ENCODE data around the gene NEK9. TPM values are rescaled to one million over a fixed set of nuclear protein-coding genes. Genes with fewer than 3 reads are reported as not detected.
A peak's percentile ranks its signal among the peaks of the same experiment; 100 is the strongest.

The NEK9 gene
- total and polyA plus RNA-seq, 4 donors: 23.1 to 76.3 (median 53.3) TPM

DNA sequence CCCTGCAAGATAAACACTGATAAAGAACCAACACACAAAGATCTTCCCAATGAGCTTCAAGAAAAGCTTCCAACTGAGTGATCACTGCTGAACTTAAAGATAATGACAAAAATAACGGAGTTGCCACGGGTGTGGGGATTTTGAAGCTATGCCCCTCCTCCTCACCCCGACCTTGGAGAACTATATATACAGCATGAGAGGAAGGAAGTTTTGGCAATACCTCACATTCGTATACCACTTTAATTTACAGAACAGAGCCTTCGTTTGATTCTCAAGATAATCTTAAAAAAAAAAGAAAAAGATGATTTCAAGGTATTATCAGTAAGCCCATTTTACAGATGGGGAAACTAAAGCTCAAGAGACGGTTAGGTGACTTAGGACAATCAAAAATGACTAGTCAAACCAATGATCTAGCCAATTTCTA is 715 bp downstream of the NEK9 start:
- ATAC-seq (ENCODE audit: insufficient read depth, low FRiP score) (no peak), DNase-seq (peak in 1 of 3 donors; percentile 24)
- Histone ChIP-seq H3K4me1 (ENCODE audit: control insufficient read depth in 5 of 5, insufficient read depth in 5 of 5, low read length in 5 of 5) (peaks cover 4 to 21% (median 6%) of the 10 kb centered on the region in 5 donors), H3K4me3 (peak overlapping the region; percentile 73), H3K27ac (ENCODE audit: low read depth in 1 of 2, low read length in 1 of 2) (peak overlapping the region; percentile 90 to 93), H3K27me3 (ENCODE audit: control insufficient read depth in 3 of 3, insufficient read depth in 3 of 3, low read length in 2 of 3) (no peaks in the 10 kb centered on the region), H3K9me3 (ENCODE audit: control insufficient read depth in 4 of 4, insufficient read depth in 3 of 4, low read length in 3 of 4) (no peaks in the 10 kb centered on the region), H3K36me3 (ENCODE audit: control insufficient read depth in 4 of 4, insufficient read depth in 4 of 4, low read length in 4 of 4) (peaks cover 0 to 4% (median under 1%) of the 10 kb centered on the region in 4 donors), H3K9ac (ENCODE audit: insufficient read depth in 1 of 2, low read length in 2 of 2) (peak overlapping the region; percentile 72 to 87)
- WGBS, 2 donors: 0 to 2% methylated on average over 6 of the region's 6 CpGs
- TF ChIP-seq CTCF (IDR thresholded peaks at IDR 0.05; ENCODE audit: control extremely low read depth, extremely low read depth): no peak

DNA sequence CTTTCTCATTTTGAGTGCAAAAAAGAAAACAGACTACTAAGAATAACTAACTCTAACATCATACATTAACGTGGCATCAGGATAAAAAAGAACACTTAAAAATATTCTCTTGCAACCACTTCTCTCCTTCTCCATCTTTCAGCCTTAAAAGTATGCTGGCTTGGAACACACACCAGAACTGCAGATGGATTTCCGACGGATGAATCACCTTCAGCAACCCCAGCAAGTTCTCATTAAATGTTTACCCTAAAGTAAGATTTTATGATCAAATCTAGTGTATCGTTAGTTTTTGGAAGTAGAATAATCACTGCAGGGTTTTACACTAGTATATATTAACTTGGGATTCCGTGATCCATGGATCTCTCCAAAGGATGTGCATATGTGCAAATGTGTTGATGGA is 1.2 kb downstream of the NEK9 start:
- H3K9ac ChIP-seq (ENCODE audit: insufficient read depth in 1 of 2, low read length in 2 of 2): peak overlapping the region in 1 of 2 donors; percentile 87
- whole genome bisulfite sequencing, 2 donors: 56 to 58% methylated on average over 5 of the region's 5 CpGs
- H3K36me3 ChIP-seq (ENCODE audit: control insufficient read depth in 4 of 4, insufficient read depth in 4 of 4, low read length in 4 of 4): peaks cover 0 to 5% (median 2%) of the 10 kb centered on the region in 4 donors
- ATAC-seq (ENCODE audit: insufficient read depth, low FRiP score) (no peak), DNase-seq (no peak)
- no peaks in the 10 kb centered on the region for H3K9me3 ChIP-seq (ENCODE audit: control insufficient read depth in 4 of 4, insufficient read depth in 3 of 4, low read length in 3 of 4)
- no peak for TF ChIP-seq CTCF (IDR thresholded peaks at IDR 0.05; ENCODE audit: control extremely low read depth, extremely low read depth)
- H3K27ac ChIP-seq (ENCODE audit: low read depth in 1 of 2, low read length in 1 of 2): peak overlapping the region in 1 of 2 donors; percentile 90
- H3K4me1 ChIP-seq (ENCODE audit: control insufficient read depth in 5 of 5, insufficient read depth in 5 of 5, low read length in 5 of 5): peaks cover 4 to 21% (median 6%) of the 10 kb centered on the region in 5 donors
- no peaks in the 10 kb centered on the region for H3K27me3 ChIP-seq (ENCODE audit: control insufficient read depth in 3 of 3, insufficient read depth in 3 of 3, low read length in 2 of 3)
- H3K4me3 ChIP-seq: no peak overlapping the region

- Histone ChIP-seq H3K9me3 (ENCODE audit: control insufficient read depth in 4 of 4, insufficient read depth in 3 of 4, low read length in 3 of 4) (no peaks in the 10 kb centered on the region), H3K9ac (ENCODE audit: insufficient read depth in 1 of 2, low read length in 2 of 2) (no peak overlapping the region), H3K27ac (ENCODE audit: low read depth in 1 of 2, low read length in 1 of 2) (peak overlapping the region in 1 of 2 donors; percentile 17), H3K27me3 (ENCODE audit: control insufficient read depth in 3 of 3, insufficient read depth in 3 of 3, low read length in 2 of 3) (no peaks in the 10 kb centered on the region), H3K36me3 (ENCODE audit: control insufficient read depth in 4 of 4, insufficient read depth in 4 of 4, low read length in 4 of 4) (peaks cover 5 to 12% (median 9%) of the 10 kb centered on the region in 4 donors), H3K4me3 (no peak overlapping the region), H3K4me1 (ENCODE audit: control insufficient read depth in 5 of 5, insufficient read depth in 5 of 5, low read length in 5 of 5) (peaks cover 4 to 21% (median 6%) of the 10 kb centered on the region in 5 donors)
- TF ChIP-seq CTCF (IDR thresholded peaks at IDR 0.05; ENCODE audit: control extremely low read depth, extremely low read depth): no peak
- DNase-seq (no peak), ATAC-seq (ENCODE audit: insufficient read depth, low FRiP score) (no peak)
- 22 to 33% methylated on average over 7 of the region's 7 CpGs for WGBS, 2 donors
These were observed 2.9 kb downstream of the NEK9 start for GRCh38 chr14:75123991-75124390.

- ATAC-seq (ENCODE audit: insufficient read depth, low FRiP score) (no peak), DNase-seq (no peak)
- H3K4me3 ChIP-seq: no peak overlapping the region
- no peak overlapping the region for H3K27ac ChIP-seq (ENCODE audit: low read depth in 1 of 2, low read length in 1 of 2)
- H3K27me3 ChIP-seq (ENCODE audit: control insufficient read depth in 3 of 3, insufficient read depth in 3 of 3, low read length in 2 of 3): no peaks in the 10 kb centered on the region
- 96% methylated on average over 7 of the region's 7 CpGs for WGBS, 2 donors
- no peaks in the 10 kb centered on the region for H3K9me3 ChIP-seq (ENCODE audit: control insufficient read depth in 4 of 4, insufficient read depth in 3 of 4, low read length in 3 of 4)
- peaks cover 7 to 28% (median 20%) of the 10 kb centered on the region in 4 donors for H3K36me3 ChIP-seq (ENCODE audit: control insufficient read depth in 4 of 4, insufficient read depth in 4 of 4, low read length in 4 of 4)
- H3K9ac ChIP-seq (ENCODE audit: insufficient read depth in 1 of 2, low read length in 2 of 2): no peak overlapping the region
- no peak for TF ChIP-seq CTCF (IDR thresholded peaks at IDR 0.05; ENCODE audit: control extremely low read depth, extremely low read depth)
- peaks cover 0 to 12% (median 6%) of the 10 kb centered on the region in 5 donors for H3K4me1 ChIP-seq (ENCODE audit: control insufficient read depth in 5 of 5, insufficient read depth in 5 of 5, low read length in 5 of 5)
These were observed 5.3 kb downstream of the NEK9 start for GRCh38 chr14:75121552-75121951.

All from lung (tissue), 12 donors.